Glomerular endothelial cell (primary cell): Measurements from ENCODE around the gene EXOC6B. TPM values are rescaled to one million over a fixed set of nuclear protein-coding genes. Genes with fewer than 3 reads are reported as not detected.
"Not testable (repeated sequence)": the region's sequence is repeated elsewhere in the genome, so short reads cannot be mapped to it uniquely, and the experiment has no call there.

Experiments used
- DNase-seq: peaks from one replicate; pipeline ENCODE4 v3.0.0-alpha.2; 2011; ENCODE audit warnings: low read depth, low spot score; ENCODE audit errors: extremely low read depth
- total RNA-seq: library from RNA; depleted of rRNA; stranded (reverse); fragments of >200 nt; gene quantifications from 2 replicates; pipeline ENCODE4 v1.2.3, GENCODE V29; 2015

The EXOC6B gene
- total RNA-seq, 1 donor from 2014 or later: 35.1 TPM

DNA sequence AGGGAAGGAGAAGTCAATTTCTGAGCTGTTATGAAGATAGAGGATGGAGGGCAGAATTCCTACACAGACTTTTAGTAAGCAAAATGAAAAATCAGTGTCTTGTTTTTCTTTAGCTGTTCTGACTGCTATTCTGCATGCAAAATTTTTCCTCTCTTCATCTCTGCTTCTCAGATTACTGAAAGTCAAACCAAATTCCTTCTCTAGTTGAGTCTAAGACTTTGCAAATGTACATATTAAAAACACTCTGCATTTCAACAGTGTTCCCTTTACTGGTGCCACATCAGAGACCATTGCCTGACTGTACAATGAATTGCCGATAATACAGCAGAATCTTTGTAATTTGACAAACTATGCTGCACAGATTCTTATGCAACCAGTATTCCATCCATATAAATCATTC is 198.8 kb downstream of the EXOC6B start:
- no peak for DNase-seq

DNA sequence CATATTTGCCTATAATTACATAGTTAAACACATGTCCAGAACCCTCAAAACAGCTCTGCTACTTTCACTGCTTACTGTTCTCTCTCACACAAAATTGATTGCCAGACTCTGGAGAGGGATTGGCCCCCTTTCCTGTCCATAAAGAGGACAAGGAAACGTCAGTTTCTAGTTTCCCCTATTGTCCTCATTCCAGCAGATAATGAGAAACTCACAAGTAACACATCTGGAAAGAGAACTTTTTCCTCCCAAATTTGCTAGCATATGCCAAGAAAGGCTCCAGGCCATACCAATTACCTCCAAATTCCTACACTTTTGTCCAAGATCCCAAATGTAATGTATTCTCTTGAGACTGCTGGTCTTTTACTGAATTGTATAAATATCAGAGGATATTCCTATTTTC is 200.5 kb downstream of the EXOC6B start:
- DNase-seq: no peak

DNA sequence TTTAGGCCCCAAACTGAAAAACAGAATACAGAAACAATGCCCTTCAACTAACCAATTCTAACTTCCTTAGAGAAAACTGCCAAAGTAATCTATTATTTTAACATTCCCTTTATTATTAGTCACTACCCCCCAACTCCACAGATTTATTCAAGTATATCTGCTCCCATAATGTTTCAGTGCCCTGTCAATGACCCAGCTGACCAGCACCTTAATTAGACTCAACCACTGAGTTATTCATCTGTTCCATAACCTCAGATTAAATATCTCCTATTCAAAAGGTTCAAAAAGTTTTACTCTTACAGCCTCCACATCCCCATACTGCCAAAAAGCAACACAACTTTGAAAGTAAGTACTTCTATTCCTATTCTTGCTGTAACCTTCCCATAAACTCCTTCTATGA is 202.4 kb downstream of the EXOC6B start:
- DNase-seq: no peak

DNA sequence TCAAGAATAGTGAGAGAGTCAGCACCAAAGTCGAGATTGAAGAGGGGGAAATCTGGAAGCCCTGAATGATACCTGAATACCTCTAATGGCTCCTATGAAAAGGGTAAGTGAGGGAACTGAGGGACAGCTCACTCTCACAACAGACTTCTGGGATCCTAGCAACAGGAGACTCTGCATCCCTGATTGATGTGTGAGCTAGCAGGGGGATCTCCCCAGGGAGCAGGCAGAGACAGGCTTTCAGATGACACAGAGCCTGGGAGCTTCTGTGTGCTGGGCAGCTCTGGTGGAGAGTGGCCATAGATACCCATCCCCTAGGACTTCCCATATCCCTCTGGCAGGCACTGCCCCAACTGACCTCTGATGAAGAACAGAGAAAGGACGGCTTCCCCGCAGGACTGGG is 206.2 kb downstream of the EXOC6B start:
- no peak for DNase-seq

DNA sequence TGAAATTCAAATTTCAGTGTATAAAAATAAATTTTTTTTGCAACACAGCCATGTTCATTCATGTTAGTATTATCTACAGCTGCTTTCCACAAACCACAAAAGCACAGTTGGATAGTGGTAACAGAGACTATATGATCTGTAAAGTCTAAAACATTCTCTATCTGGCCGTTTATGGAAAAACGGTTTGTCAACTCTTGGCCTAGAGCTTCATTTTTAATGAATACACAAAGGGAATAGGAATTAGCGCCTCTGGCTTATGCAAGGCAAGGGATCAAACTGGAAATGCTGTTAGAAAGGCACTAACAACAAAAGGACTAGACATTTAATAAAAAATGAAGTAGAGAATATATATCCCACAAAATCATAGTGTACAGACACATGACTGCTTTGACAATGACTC is 211.9 kb downstream of the EXOC6B start:
- no peak for DNase-seq

DNA sequence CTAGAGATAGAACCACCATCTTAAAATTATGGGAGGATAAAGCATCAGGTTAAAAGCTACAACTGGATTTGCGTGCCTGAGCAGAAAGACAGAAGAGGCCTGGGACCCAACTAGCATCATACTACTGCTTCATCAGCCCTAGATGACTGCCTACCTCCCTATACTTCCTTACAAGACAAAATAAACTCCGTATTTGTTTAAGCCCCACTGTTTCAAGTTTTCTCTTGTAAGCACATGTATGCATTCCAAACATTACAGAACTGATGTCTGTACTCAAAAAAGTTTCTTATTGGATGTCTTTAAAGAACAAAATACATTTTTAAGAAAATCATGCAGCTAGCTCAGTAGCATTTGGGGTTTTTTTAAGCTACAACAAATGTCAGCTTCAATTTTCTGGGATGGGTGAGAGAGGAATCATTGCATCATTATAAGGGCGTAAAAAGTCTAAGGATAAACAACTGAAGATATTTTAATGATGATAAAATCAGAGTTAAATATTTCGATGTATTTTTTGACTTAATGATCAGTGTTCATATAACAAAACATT is 213.1 kb downstream of the EXOC6B start:
- DNase-seq: no peak

DNA sequence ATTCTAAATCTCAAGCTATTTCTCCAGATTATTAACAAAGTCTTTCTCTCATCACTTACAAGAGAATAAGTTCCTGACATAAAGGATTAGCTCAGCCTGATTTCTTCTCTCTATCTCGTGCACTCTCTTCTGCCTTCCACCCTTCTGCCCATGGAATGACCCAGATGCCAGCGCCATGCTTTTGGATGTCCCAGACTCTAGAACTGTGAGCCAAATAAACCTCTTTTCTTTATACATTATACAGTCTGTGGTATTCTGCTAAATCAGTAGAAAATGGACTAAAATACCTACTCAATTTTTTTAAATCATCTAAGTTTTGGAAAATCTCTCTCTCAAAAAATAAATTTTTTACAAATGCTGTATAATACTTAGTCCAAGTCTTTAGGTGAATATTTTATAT is 218.6 kb downstream of the EXOC6B start:
- no peak for DNase-seq

DNA sequence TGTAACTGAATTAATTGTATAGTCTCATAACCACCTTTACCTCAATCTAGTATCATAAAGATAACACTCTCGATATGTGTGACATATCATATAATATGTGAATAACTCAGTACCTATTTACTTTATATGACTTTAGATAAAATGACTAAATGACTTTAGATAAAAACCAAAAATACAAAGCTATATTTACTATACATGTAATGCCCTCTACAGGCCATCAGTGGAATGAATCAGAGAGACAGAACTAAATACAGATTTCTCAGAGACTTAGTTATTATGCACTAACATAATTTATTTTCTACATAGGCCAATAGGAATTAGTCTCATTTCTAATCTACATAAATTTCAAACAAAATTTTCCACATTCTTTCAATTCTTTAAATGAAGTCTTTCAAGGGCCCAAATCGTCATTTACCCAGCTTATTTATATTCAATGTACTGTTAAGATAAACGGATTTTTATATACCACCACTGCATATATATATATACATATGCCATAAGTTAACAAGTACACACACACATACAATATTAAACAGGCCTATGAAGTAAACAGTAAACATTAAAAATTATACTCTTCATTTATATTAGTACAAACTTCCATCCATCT is 219.9 kb downstream of the EXOC6B start:
- DNase-seq: no peak

DNA sequence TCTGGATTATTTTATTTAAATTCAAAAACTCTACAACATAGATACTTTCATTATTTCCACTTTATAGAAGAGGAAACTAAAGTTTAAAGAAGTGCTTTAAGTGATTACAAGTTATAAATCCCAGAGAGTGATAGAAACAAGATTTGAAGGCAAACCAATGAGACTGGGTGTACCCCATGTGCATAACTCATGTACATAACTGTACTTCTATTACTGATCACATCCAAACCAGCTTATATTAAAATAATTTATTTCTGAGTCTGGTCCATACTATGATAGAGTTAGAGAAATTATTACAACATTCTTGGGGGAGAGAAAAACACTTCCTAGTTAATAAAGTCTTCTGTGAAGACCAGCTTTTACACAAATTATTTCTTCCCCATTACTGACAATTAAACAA is 221.4 kb downstream of the EXOC6B start:
- no peak for DNase-seq

DNA sequence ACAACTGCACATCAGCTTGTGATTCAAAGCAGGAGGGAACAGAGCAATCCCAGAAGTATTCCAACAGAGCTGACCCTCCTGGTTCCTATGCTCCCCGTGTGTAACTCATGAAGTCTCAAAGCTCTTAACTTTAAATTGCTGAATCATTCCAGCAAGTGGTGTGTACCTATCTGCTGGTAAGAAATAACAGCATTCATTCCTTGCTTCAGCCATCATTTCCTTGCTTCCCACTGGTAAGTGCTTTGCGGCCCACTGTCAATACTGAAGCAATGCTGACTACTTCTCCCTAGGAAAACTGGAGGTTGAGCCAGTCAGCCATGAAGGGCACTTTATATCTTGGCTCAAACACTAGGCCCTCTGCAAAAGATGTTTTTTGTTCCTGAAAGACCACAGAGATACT is 222.4 kb downstream of the EXOC6B start:
- no peak for DNase-seq

DNA sequence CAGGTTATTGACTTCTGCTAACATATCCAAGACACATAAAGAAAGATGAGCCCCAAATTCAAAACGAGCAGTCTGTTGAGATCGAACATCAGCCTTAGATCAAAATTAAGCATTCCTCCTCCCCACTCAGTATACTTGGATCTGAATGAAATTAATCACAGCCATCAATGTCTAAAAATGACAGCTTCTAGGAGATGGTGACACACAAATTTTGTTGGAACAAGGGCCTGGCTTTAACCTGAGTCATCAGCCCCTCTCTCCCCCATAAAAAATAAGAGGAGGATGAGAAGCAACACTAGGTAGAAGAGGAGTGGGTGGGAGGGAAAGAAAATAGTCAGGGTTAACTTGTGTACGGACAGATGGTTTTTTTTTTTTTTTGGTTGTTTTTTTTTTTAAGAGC is 223.1 kb downstream of the EXOC6B start:
- no peak for DNase-seq

DNA sequence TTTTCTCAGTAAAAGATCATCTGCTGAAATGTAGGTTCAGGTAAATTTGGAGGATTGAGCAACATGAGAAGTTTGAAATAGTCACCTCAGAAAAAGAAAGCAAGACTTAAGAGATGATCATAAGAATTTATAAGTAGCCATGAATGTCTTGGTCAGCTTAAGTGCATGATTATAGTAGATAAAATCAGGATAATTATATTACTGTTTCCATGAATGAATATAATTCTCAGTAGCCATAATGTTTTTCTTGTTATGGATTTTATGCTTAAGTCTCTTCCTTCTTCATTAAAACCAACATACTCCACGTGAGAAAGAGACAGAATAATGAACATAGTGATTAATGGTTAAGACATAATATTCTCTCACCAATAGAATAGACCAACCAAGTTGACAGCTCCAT is 223.7 kb downstream of the EXOC6B start:
- no peak for DNase-seq

DNA sequence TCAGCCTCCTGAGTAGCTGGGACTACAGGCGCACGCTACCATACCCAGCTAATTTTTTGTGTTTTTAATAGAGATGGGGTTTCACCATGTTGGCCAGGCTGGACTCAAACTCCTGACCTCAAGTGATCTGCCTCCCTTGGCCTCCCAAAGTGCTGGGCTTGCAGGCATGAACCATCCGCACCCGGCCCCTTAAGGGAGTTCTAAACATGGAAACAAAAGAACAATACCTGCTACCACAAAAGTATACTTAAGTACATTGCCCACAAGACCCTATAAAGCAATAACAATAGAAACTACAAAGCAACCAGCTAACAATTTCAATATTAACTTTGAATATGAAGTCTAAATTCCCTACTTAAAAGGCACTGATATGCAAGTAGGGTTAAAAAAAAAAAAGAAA is 242.0 kb downstream of the EXOC6B start:
- not testable (repeated sequence) for DNase-seq

DNA sequence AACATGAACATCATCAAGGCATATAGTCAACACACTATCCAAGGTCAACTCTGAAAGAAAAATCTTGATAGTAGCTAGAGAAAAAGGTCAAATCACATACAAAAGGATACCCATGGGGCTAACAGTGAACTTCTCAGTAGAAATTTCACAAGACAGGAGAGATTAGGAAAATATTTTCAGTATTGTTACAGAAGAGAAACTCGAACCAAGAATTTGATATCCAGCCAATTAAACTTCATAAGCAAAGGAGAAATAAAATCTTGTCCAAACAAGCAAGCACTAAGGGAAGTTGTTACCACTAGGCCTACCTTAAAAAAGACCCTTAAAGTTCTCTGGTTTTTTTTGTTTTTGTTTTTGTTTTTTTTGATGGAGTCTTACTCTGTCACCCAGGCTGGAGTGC is 242.5 kb downstream of the EXOC6B start:
- no peak for DNase-seq

DNA sequence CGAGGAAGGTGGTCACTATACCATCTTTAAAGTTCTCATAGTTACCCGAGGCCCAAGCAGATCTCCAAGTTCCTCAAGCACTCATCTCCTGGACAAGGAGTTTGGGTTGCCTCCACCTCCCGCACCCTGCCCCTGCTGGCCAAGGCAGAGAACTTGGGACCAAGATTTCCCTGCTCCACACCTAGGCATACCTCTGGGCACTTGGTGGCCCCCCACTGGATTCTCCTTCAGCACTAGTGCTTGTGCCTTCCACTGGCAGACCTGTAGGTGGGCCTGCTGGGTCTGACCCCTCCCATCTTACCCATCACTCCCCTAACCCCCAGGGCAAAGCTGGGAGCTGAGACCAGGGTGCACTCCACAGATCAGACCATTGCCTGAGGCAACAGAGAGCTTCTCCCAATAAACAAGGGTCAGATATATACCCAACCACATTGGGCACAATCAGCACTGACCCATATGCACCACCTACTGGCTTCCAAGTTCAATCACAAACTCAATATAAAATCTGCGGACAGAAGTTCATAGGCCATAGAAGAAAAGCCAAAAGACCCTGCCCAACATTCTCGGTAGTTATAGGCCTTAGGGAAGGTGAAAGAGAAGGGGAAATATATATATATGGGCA is 244.2 kb downstream of the EXOC6B start:
- no peak for DNase-seq

DNA sequence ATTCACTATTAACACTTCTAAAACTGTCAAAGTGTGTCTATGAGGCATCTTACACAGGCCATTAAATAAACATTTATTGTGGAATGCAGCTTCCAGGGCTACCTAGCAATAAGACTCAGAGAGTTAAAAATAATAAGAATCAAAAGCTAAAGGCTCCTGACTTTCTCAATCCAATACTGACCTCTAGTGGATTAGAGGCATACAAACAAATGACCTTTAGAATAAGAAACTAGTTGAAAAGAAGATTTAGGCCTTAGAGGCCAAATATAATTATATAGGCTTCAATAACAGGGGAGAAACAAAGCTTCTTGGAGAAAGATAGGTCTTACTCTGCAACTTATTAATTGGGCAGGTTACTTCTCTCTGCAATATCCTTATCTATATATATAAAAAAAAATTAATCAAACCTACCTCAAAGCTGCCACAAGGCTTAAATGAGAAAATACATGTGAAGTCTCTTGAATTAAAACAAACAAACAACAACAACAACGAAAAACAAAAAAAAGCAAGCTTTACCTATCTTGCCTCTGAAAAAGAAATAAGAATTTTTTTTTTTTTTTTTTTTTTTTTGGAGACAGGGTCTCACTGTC is 246.1 kb downstream of the EXOC6B start:
- DNase-seq: peak; percentile 31

DNA sequence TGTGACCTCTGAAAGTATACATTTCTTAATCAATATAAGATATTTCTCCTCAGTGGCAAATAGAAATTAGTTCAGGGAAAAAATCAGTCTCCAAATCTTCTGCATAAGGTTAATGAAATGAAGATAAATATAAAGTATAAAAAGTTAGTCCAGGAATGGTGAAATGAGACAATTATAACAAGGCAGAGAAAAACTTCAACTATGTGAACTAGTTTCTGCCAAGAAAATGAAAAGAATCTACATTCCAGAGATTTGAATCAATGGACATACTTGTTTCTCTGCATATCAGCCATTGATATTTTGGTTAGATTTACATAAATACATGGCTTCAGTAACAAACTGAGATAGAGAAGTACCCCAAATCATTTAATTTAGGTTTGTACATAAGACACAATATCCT is 249.0 kb downstream of the EXOC6B start:
- no peak for DNase-seq

DNA sequence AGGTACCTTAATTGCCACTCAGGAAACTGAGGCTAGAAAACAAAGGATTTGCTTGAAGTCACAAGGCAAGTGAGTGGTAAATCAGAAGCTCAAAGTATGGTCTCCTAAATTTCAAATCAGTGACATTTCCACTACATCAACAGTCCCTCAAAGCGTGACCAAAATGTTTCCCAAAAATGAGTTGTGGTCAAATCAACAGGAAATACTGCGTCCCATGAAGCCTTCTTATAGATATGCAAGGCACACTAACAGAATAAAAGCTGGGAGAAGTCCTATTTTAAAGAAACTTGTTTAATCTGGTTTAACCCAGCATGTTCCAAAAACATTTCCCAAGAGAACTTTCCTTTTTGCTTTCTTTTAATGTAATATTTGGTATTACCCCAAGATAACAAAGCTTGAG is 249.4 kb downstream of the EXOC6B start:
- no peak for DNase-seq

DNA sequence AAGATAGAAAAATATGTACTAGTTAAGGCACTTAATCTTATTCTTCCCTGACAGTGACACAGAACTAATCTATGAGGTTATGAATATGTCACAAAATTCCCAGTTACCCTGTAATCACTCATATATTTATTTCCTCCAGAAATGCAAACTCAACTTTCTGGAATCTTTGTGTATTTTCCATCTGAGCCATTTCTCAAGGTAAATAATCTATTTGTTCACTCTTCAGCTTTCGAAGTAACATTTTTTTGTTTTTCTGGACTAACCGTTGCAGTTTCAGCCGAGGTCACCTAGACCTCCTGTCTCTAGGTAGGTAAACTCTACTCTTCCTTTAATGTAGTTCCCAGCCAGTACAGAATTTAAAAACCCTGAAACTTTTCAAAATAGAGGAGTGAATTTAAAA is 250.9 kb downstream of the EXOC6B start:
- DNase-seq: no peak

DNA sequence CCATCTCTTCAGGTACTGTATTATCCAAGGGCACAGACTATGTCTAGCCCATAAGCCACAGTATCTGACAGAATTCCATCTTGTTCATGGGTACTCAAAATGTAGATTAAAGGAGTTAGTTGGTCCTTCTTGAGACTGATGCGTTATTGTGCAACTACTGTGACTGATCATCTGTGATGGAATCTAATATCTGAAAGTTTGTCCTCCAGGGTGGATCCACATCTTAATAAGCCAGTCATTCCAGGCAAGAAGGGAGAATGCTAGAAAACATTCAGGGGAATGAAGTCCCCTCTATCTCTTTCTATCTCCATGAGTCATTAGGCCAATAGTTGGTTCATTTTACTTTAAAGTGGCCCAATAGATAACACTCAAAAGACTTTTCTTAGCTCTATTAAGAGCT is 252.6 kb downstream of the EXOC6B start:
- no peak for DNase-seq

DNA sequence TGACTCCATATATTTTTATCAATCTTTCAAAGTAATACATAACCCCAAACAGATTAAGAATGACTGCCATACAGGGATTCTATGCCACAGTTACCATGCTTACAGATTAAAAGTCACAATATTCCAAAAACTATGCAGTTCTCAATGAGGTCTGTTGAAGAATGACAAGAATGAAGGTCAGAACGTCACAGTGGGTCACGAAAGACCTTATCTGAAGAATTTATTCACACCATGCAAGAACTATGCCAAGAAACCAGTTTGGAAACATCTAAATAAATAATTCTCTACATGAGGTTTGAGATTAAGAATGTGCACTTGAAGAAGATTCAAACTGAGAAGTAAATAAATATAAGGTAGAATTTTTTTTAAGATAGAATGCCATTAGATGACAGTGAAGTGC is 253.3 kb downstream of the EXOC6B start:
- no peak for DNase-seq

DNA sequence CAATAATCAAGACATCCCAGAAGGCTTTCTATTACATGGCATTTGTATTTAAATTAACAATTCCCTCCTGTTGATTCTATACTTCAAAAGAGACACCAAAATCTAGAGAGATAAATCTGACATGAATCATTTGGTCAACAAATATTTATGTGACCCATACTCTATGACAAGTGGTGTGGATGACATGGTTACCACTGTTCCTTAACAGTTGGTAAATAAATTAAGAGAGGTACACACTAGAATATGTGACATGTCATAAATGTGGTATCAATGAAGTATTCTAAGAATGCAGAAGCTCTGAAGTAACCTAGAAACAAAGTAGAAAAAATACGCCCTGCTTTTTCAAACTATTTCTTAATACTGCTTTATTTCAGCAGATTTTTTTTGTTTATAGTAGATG is 255.4 kb downstream of the EXOC6B start:
- DNase-seq: no peak
